ENCODE measurements around the gene RGS9.
"Not testable (repeated sequence)": the region's sequence is repeated elsewhere in the genome, so short reads cannot be mapped to it uniquely, and the experiment has no call there.

RGS9 gene

DNA sequence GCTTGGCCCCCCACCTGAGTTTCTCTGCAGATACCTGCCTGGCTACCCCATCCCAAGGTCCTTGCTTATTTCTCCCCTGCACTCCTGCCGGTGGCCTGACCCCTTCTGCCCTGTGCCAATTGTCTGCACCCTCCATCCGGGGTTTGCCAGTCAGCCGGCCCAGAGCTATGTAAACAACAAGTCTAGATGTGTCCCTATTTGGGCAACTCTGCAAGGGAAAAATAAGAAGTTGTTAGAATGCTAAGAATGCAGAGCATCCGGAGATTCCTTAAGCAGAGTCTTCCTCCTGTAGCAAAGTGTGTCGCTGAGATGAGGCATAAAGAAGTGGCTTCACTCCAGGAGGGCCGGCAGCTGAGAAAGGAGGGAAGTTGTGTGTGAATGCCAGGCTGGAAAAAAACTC, 46.6 kb downstream of the RGS9 start:
- ATAC-seq: no peak

- ATAC-seq: no peak
Measured at GRCh38 chr17:65184235-65184959, 47.2 kb downstream of the RGS9 start.

- ATAC-seq: no peak
Measured at GRCh38 chr17:65185062-65185461, 47.9 kb downstream of the RGS9 start.

- ATAC-seq: no peak
Measured at GRCh38 chr17:65185668-65186382, 48.7 kb downstream of the RGS9 start.

- no peak for ATAC-seq
Measured at GRCh38 chr17:65190467-65191097, 53.4 kb downstream of the RGS9 start.

DNA sequence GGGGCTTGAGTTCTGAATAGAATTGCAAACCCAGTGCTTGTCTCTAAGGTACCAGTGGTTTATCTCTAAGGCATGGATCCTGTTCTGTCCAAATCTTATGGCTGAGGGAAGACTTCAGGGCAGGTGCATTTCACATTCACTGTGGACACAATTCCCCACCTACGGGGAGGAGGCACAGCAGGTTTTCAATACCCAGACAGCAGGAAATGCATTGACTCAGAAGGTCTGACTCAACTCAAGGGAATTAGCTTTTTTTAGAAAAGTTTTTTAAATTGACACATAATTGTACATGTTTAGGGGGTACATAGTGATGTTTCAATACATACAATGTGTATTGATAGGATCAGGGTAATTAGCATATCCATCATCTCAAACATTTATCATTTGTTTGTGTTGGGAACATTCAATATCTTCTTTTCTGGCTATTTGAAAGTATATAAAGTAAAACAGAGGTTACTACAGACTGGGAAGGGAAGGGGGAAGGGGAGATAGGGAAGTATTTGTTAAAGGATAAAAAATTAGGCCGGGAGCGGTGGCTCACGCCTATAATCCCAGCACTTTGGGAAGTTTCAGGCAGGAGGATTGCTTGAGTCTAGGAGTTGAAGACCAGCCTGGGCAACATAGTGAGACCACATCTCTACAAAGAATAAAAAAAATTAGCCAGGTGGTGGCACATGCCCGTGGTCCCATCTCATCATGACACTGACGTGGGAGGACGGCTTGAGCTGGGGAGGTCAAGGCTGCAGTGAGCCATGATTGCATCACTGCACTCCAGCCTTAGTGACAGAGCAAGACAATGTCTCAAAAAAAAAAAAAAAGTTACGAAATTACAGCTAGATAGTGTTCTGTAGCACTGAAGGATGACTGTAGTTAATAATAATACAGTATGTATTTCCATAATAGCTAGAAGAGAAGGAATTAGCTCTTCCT, 54.9 kb downstream of the RGS9 start:
- peak; percentile 44 to 51 for ATAC-seq

GRCh38 chr17:65193305-65193704, 56.1 kb downstream of the RGS9 start:
- no peak for ATAC-seq

GRCh38 chr17:65193716-65194293, 56.6 kb downstream of the RGS9 start:
- no peak for ATAC-seq

DNA sequence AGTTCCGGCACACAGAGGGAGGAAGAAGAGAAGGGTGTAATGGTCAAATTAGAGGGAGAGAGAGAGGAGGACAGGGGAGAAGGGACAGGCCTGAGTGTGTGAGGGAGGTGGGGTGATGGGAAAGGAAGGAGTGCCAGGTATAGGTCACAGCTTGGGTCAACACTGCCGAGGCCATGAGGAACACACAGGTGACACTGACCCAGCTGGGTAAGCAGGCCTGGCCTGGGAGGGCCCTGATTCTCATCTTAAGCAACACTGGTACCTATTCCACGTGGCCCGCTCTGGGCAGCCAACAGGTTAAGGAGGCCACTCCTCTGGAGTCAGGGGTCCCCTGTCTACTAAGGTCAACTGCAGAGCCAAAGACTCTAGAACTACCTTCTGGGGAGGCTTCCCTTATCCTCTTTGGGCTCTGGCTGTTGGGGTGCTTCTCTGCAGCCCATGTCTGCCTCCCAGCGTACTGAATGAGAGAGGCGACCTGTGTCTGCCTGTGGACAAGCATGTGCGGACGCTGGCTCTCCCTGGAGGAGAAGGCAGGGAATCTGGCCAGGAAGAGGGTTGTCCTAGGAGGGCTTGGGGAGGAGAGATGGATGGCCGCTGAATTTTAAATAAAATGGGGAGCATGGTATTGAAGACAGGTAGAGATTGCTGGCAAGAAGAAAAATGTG, 57.6 kb downstream of the RGS9 start:
- ATAC-seq: no peak

DNA sequence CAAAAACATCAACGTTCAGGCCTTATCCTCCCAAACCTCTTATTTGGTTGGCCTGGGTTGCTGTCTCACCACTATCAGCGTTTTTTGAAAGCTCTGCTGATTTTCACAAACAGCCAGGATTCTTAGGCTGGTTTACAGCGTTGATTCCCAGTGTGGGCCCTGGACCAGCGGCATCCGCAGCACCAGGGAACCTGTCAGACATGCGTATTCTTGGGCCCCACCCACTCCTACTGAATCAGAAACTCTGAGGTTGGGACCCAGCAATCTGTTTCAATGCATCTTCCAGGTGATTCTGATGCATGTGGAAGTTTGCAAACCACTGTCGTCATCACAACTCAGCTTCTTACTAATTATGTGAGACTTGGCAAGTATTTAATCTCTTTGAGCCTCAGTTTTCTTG, 58.5 kb downstream of the RGS9 start:
- no peak for ATAC-seq

GRCh38 chr17:65196617-65197016, 59.4 kb downstream of the RGS9 start:
- no peak for ATAC-seq

GRCh38 chr17:65197201-65197600, 60.0 kb downstream of the RGS9 start:
- ATAC-seq: no peak

DNA sequence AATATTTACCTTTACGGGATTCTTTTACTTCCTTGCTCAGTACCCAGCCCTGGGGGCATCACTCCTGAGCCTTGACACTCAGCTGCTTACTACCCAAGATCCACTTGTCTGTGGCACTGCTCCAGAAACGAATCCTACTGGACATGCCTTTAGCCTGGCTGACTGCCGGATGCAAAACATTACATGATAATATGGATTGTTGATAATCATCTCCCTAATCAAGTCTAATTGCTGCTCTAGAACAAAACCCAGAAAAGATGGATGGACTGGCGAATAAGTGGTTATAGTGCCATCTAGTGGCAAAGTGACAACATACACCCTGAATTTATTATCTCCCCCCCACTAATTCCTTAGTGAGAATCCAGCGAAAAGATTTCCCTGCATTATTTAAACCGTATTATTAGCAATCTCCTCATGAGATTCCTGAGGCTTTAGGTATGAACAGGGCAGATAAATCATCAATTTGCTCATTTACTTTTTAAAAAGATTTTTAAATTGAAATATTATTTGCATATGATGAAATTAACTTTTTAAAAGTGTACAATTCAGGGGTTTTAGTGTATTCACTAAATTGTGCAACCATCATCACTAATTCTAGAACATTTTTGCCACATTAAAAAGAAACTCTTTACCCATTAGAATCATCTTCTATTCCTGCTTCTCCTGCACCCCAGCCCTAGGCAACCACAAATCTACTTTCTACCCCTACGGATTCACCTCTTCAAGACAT, 61.6 kb downstream of the RGS9 start:
- ATAC-seq: no peak

- no peak for ATAC-seq
Measured at GRCh38 chr17:65201331-65201730, 64.2 kb downstream of the RGS9 start.

DNA sequence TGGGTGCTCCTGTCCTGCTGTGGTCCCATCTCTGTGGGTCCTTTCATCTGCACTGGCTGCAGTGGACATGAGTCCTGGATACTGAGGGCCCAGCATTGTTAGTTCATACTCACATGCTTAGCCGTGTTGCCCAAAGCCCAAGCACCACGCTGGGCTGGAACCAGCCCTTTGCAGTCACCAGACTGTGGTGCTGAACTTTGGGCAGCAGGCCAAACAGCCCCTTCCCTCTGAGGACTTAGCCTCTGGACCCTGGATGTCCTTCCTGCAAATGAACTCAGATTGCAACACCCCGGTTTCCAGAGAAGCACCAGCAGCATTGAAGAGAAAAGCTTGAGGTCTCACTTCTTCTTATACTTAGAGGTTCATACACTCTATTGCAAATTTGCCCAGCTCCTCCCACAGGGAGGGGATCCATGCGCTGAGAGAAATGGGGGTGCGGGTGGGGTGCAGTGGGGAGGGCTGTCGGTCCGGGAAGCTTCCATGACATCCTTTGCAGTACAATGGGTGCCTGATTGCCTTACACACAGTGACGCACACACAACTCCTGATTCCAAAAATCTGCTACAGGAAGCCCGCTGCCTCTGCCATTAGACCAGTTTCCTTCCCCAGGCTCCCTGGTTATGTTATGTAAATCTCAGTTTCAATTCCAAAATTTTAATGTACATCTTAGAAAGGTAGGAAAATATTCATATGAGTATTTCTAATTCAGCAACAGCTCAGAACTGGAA, 65.8 kb downstream of the RGS9 start:
- ATAC-seq: no peak

GRCh38 chr17:65204001-65204400, 66.8 kb downstream of the RGS9 start:
- no peak for ATAC-seq

GRCh38 chr17:65205655-65206054, 68.5 kb downstream of the RGS9 start:
- ATAC-seq: no peak

DNA sequence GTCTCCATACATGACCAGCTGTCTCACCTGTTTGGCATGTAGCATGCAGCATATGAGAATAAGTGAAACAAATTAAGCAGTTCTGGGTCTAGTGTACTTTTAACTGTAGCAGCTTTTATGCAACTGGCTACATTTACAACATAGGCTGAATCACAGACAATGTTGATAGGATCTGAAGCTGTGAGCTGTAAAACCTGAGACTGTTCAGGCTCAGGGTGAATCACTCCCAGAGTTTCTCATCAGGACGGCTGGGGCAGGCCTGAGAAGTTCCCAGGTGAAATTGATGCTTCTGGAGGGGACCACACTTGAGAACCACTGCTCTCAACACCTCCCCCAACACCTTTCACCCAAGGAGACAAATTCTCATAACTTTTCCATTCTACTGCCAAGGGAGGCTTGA, 70.3 kb downstream of the RGS9 start:
- ATAC-seq: not testable (repeated sequence)

DNA sequence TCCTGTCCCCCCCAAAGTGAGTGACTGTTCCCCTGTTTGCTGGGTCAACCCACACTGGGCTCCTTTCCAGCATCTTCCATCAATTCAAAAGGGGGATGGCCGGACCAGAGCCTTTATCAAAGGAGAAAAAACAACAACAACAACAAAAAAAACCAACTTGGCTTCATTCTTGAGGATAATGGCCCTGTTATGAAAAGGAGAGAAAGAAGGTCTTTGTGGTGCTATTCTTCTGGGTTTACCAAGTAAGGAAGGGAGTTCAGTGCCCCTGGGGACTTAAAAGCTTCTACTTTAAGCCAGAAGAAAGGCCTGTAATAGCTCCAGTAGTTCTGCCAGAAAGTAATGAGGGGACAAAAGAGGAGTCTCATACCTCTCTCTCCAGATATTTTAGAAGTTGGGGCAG, 71.5 kb downstream of the RGS9 start:
- no peak for ATAC-seq

DNA sequence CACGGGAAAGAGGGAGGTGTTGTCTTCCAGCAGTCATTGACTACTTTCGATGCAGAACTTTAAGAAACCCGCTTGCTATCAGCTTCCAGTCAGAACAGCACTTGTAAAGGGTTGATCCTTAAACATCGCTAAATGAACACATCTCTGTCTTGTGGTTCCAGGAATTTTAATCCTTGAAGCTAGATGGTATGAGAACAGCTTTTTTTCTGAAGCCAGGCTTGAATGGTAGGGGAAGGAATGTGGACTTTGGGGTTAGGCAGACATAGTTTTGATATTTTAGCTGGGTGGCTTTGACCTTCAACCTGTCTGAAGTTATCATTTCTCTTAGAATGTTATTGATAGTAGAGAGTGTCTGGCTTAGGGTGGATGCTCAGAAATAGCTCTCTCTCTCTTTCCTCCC, 81.1 kb downstream of the RGS9 start:
- no peak for ATAC-seq

- ATAC-seq: no peak
Measured at GRCh38 chr17:65219124-65219523, 82.0 kb downstream of the RGS9 start.
